ENCODE data around the gene AATF.

- TF ChIP-seq POLR2AphosphoS5 (IDR thresholded peaks at IDR 0.05) (no peak), CTCF (IDR thresholded peaks at IDR 0.05; ENCODE audit: poor library complexity, severe bottlenecking) (peak; percentile 91), REST (IDR thresholded peaks at IDR 0.05; ENCODE audit: borderline replicate concordance) (no peak), EP300 (conservative IDR thresholded peaks at IDR 0.05; ENCODE audit: poor library complexity, severe bottlenecking) (no peak), SMC3 (conservative IDR thresholded peaks at IDR 0.05; ENCODE audit: poor library complexity) (peak; percentile 95)
These were observed 98.9 kb downstream of the AATF start for GRCh38 chr17:37047631-37048104.
